Panc1 (cell line): ENCODE results near the gene SNRPD2. TPM values are rescaled to one million over a fixed set of nuclear protein-coding genes. Genes with fewer than 3 reads are reported as not detected.
A peak's percentile ranks its signal among the peaks of the same experiment; 100 is the strongest.

ENCODE experiments used
- ATAC-seq: fragments of 200-7000 bp; cut with Tn5 transposase; 2 replicates; pipeline ENCODE4 v1.9.1; 2020; ENCODE audit warnings: mild to moderate bottlenecking, moderate library complexity
- BruUV-seq: library from RNA; stranded (reverse); fragments of 400-500 nt; replicated peaks from 2 replicates; lab custom pipeline; 2021; lab: Mats Ljungman, UMichigan
- CTCF ChIA-PET: fragments of 300-600 bp; sonication (Branson Sonifier 250); formaldehyde crosslinking; loops from one replicate; lab custom pipeline; 2022; ENCODE audit warnings: antibody characterized with exemption; lab: Charles Lee
- POLR2A ChIA-PET: fragments of 300-600 bp; sonication (Branson Sonifier 250); formaldehyde crosslinking; loops from one replicate; lab custom pipeline; 2022; ENCODE audit warnings: antibody characterized with exemption; lab: Charles Lee
- DNase-seq: peaks from one replicate; pipeline ENCODE4 v3.0.0-alpha.2; 2010; ENCODE audit warnings: low read depth, low spot score
- H3K27ac ChIP-seq: 2 replicates; pipeline ENCODE4 v1.5.1; 2011; ENCODE audit warnings: mild to moderate bottlenecking, low read length, inconsistent platforms
- H3K27me3 ChIP-seq: fragments of 200-500 bp; sonication (Bioruptor generic); 2 replicates; pipeline ENCODE4 v1.6.0; 2014; ENCODE audit warnings: low read length, inconsistent platforms; ENCODE audit not compliant: control insufficient read depth, insufficient read depth
- H3K36me3 ChIP-seq: fragments of 200-500 bp; sonication (Bioruptor generic); 2 replicates; pipeline ENCODE4 v1.5.1; 2014; ENCODE audit warnings: inconsistent platforms, mild to moderate bottlenecking, low read length, moderate library complexity; ENCODE audit not compliant: control insufficient read depth, insufficient read depth
- H3K4me1 ChIP-seq: 2 replicates; pipeline ENCODE4 v1.5.1; 2011; ENCODE audit warnings: inconsistent platforms, mild to moderate bottlenecking, low read length, moderate library complexity; ENCODE audit not compliant: control insufficient read depth, insufficient read depth
- H3K4me3 ChIP-seq, 2 experiments: 2 replicates each; pipeline ENCODE4 v1.5.1; 2011 to 2012; ENCODE audit warnings: low read depth in 2 of 2, low read length in 2 of 2, mild to moderate bottlenecking in 2 of 2, inconsistent platforms in 1 of 2, moderate library complexity in 1 of 2
- H3K9me3 ChIP-seq: fragments of 200-500 bp; sonication (Bioruptor generic); 2 replicates; pipeline ENCODE4 v1.5.1; 2014; ENCODE audit warnings: low read depth, mild to moderate bottlenecking, inconsistent platforms, low read length, moderate library complexity; ENCODE audit not compliant: control insufficient read depth, insufficient read depth
- CTCF ChIP-seq: fragments of 450-650 bp; IDR thresholded peaks from 2 replicates; pipeline ENCODE4 v1.5.1; 2017; ENCODE audit warnings: mild to moderate bottlenecking
- POLR2AphosphoS5 ChIP-seq: IDR thresholded peaks from 2 replicates; pipeline ENCODE4 v1.6.1; 2012; ENCODE audit warnings: mild to moderate bottlenecking, low read depth, low read length, moderate library complexity
- REST ChIP-seq, 2 experiments: IDR thresholded peaks; 2 replicates each; pipeline ENCODE4 v1.6.1; 2011 to 2012; ENCODE audit warnings: low read depth in 2 of 2, control low read depth in 1 of 2, low read length in 1 of 2, mild to moderate bottlenecking in 1 of 2, moderate library complexity in 1 of 2; ENCODE audit not compliant: insufficient read depth in 1 of 2
- SIN3A ChIP-seq: IDR thresholded peaks from 2 replicates; pipeline ENCODE4 v1.6.1; 2012; ENCODE audit warnings: low read depth, mild to moderate bottlenecking, low read length, moderate library complexity, borderline replicate concordance; ENCODE audit not compliant: insufficient read depth
- TCF7L2 ChIP-seq: IDR thresholded peaks from 2 replicates; pipeline ENCODE4 v1.6.1; 2011; ENCODE audit warnings: mild to moderate bottlenecking, low read depth, low read length, inconsistent platforms
- in situ Hi-C: cut with HindIII; loops from 2 replicates; pipeline ENCODE4 v1.10.0; 2016; ENCODE audit warnings: low sequenced_read_pairs, low pct_unique_long_range_greater_than_20kb
- intact Hi-C: fragments of 100-400 bp; cut with micrococcal nuclease; formaldehyde crosslinking; loops from one replicate; pipeline ENCODE4 v1.10.0; 2022; ENCODE audit not compliant: unreplicated experiment
- total RNA-seq: library from RNA; stranded (reverse); gene quantifications from one replicate; pipeline ENCODE4 v1.2.1, GENCODE V29; 2021; ENCODE audit not compliant: unreplicated experiment

Gene SNRPD2
- total RNA-seq, 1 experiment from 2014 or later, result 496 TPM

- POLR2A ChIA-PET, result no interaction called here
- H3K36me3 ChIP-seq, result no peaks in the 10 kb centered on the region
- no peaks in the 10 kb centered on the region for H3K27me3 ChIP-seq
- TF ChIP-seq TCF7L2 (no peak), POLR2AphosphoS5 (no peak), CTCF (no peak)
- ATAC-seq (0 out of 2 replicates have a peak, but pooled peaks have one; percentile 45), DNase-seq (no peak)
- H3K9me3 ChIP-seq, result no peaks in the 10 kb centered on the region
- no peaks in the 10 kb centered on the region for H3K4me1 ChIP-seq
- H3K27ac ChIP-seq, result no peak overlapping the region
- in situ Hi-C loops, result no loop called here
- no peak overlapping the region for H3K4me3 ChIP-seq
- intact Hi-C loops, result no loop called here
- CTCF ChIA-PET, result no interaction called here
- BruUV-seq, result no TSS peak
Measured at GRCh38 chr19:45659096-45659729, 32.5 kb downstream of the SNRPD2 start.

- no peaks in the 10 kb centered on the region for H3K36me3 ChIP-seq
- H3K4me1 ChIP-seq, result no peaks in the 10 kb centered on the region
- no peaks in the 10 kb centered on the region for H3K9me3 ChIP-seq
- TF ChIP-seq SIN3A (no peak), TCF7L2 (no peak), CTCF (no peak), POLR2AphosphoS5 (no peak), REST (IDR thresholded peaks at IDR 0.05; ENCODE audit: insufficient read depth in 1 of 2, low read depth in 2 of 2, low read length in 1 of 2) (no peak)
- intact Hi-C loops, result no loop called here
- no peak overlapping the region for H3K27ac ChIP-seq
- no peak for DNase-seq
- H3K27me3 ChIP-seq, result no peaks in the 10 kb centered on the region
- no TSS peak for BruUV-seq
- no peak overlapping the region for H3K4me3 ChIP-seq
- ChIA-PET CTCF (no interaction called here), POLR2A (no interaction called here)
- ATAC-seq, result no peak
- in situ Hi-C loops, result no loop called here
Measured at GRCh38 chr19:45657520-45658167, 34.1 kb downstream of the SNRPD2 start.
